ENCODE measurements around the gene GLI3.

GRCh38 chr7:41956705-41957104, 280.3 kb downstream of the GLI3 start:
- TF ChIP-seq CTCF (IDR thresholded peaks at IDR 0.05) (no peak), POLR2A (IDR thresholded peaks at IDR 0.05) (no peak)
